CD14-positive monocyte (primary cell): ENCODE measurements around the gene SLFN5. TPM values are rescaled to one million over a fixed set of nuclear protein-coding genes. Genes with fewer than 3 reads are reported as not detected.

ENCODE experiments used
- DNase-seq, 3 donors: peaks; one replicate each; pipeline ENCODE4 v3.0.0-alpha.2; 2011 to 2022
- H2AFZ ChIP-seq: 2 replicates; pipeline ENCODE4 v1.6.0; 2012; ENCODE audit warnings: mild to moderate bottlenecking, low read depth, low read length, inconsistent platforms; ENCODE audit not compliant: insufficient read depth, poor library complexity, severe bottlenecking
- H3K27ac ChIP-seq, 2 donors: 1 replicate in 1 of 2; 2 replicates in 1 of 2; pipeline ENCODE4 v1.5.1; 2012 to 2013; ENCODE audit warnings: low read length in 2 of 2, control low read depth in 1 of 2, inconsistent platforms in 1 of 2, low read depth in 1 of 2, mild to moderate bottlenecking in 1 of 2
- H3K27me3 ChIP-seq, 2 donors: one replicate each; pipeline versions ENCODE4 v1.6.0 to v1.6.1; 2011 to 2013; ENCODE audit warnings: low read length in 2 of 2; ENCODE audit not compliant: control insufficient read depth in 2 of 2, insufficient read depth in 2 of 2
- H3K36me3 ChIP-seq, 2 donors: replicated peaks in 1 of 2; 1 replicate in 1 of 2; 2 replicates in 1 of 2; pipeline versions ENCODE4 v1.5.1 to v1.6.1; 2012 to 2013; ENCODE audit warnings: low read length in 2 of 2, control low read depth in 1 of 2, inconsistent platforms in 1 of 2, mild to moderate bottlenecking in 1 of 2; ENCODE audit not compliant: insufficient read depth in 2 of 2, control insufficient read depth in 1 of 2
- H3K4me1 ChIP-seq, 2 donors: 1 replicate in 1 of 2; 2 replicates in 1 of 2; pipeline versions ENCODE4 v1.5.1 to v1.6.1; 2012 to 2013; ENCODE audit warnings: low read length in 2 of 2, control low read depth in 1 of 2, inconsistent platforms in 1 of 2, mild to moderate bottlenecking in 1 of 2, moderate library complexity in 1 of 2; ENCODE audit not compliant: insufficient read depth in 2 of 2, control insufficient read depth in 1 of 2
- H3K4me2 ChIP-seq: replicated peaks from 2 replicates; pipeline ENCODE3; 2012; ENCODE audit warnings: low read length, moderate library complexity, mild to moderate bottlenecking; ENCODE audit not compliant: poor library complexity, severe bottlenecking; ENCODE audit errors: extremely low read depth
- H3K4me3 ChIP-seq, 3 experiments: fragments of 200-600 bp in 1 of 3; sonication (generic) in 1 of 3; replicated peaks in 1 of 3; 1 replicate in 2 of 3; 2 replicates in 1 of 3; pipeline ENCODE4 v1.5.1; 2011 to 2013; ENCODE audit warnings: low read length in 3 of 3, mild to moderate bottlenecking in 3 of 3, control low read depth in 2 of 3, low read depth in 2 of 3, inconsistent platforms in 1 of 3, moderate library complexity in 1 of 3
- H3K79me2 ChIP-seq: 2 replicates; pipeline ENCODE4 v1.6.0; 2012; ENCODE audit warnings: mild to moderate bottlenecking, control low read depth, inconsistent platforms, low read length, moderate library complexity; ENCODE audit not compliant: insufficient read depth
- H3K9ac ChIP-seq: 2 replicates; pipeline ENCODE4 v1.6.0; 2017; ENCODE audit warnings: low read length, mild to moderate bottlenecking; ENCODE audit not compliant: insufficient read depth, poor library complexity, severe bottlenecking
- H3K9me3 ChIP-seq, 2 donors: replicated peaks in 1 of 2; 1 replicate in 1 of 2; 2 replicates in 1 of 2; pipeline versions ENCODE4 v1.5.1 to v1.6.1; 2012 to 2013; ENCODE audit warnings: low read length in 2 of 2, control low read depth in 1 of 2; ENCODE audit not compliant: control insufficient read depth in 1 of 2, insufficient read depth in 1 of 2
- H4K20me1 ChIP-seq: 2 replicates; pipeline ENCODE4 v1.6.0; 2012; ENCODE audit warnings: mild to moderate bottlenecking, low read length, control low read depth, moderate library complexity; ENCODE audit not compliant: insufficient read depth
- H3K27ac Mint-ChIP-seq, 7 donors: one replicate each; pipeline ENCODE4 v1.8.0; 2020; ENCODE audit warnings: mild to moderate bottlenecking in 7 of 7, mixed read lengths in 7 of 7, moderate library complexity in 6 of 7, inconsistent platforms in 2 of 7
- H3K27me3 Mint-ChIP-seq, 3 donors: one replicate each; pipeline ENCODE4 v1.8.0; 2021 to 2022; ENCODE audit warnings: low read depth in 3 of 3, mild to moderate bottlenecking in 3 of 3, mixed read lengths in 3 of 3, moderate library complexity in 3 of 3, inconsistent platforms in 1 of 3
- H3K36me3 Mint-ChIP-seq, 2 donors: one replicate each; pipeline ENCODE4 v1.8.0; 2020; ENCODE audit warnings: mixed read lengths in 2 of 2, inconsistent platforms in 1 of 2, mild to moderate bottlenecking in 1 of 2
- H3K4me1 Mint-ChIP-seq: one replicate; pipeline ENCODE4 v1.8.0; 2020; ENCODE audit warnings: mild to moderate bottlenecking, mixed read lengths
- H3K4me3 Mint-ChIP-seq, 2 donors: one replicate each; pipeline ENCODE4 v1.8.0; 2020; ENCODE audit warnings: mild to moderate bottlenecking in 2 of 2, mixed read lengths in 2 of 2, moderate library complexity in 1 of 2
- H3K9me3 Mint-ChIP-seq, 7 donors: one replicate each; pipeline ENCODE4 v1.8.0; 2020 to 2022; ENCODE audit warnings: mixed read lengths in 7 of 7, mild to moderate bottlenecking in 6 of 7, moderate library complexity in 6 of 7, inconsistent platforms in 2 of 7
- WGBS: methylation state at CpG from one replicate; pipeline ENCODE4 v1.1.5; 2013; ENCODE audit warnings: missing lambda C conversion rate; ENCODE audit not compliant: insufficient coverage; 5-methylcytosine and 5-hydroxymethylcytosine counted together
- intact Hi-C, 2 donors: fragments of 100-400 bp; cut with micrococcal nuclease; formaldehyde crosslinking; loops; one replicate each; pipeline versions ENCODE4 v1.15.0 to v1.15.1; 2023
- polyA plus RNA-seq, 3 donors: library from polyadenylated mRNA; depleted of rRNA in 1 of 3; unstranded in 2 of 3; stranded (reverse) in 1 of 3; fragments of 300-500 nt in 2 of 3; fragments of >200 nt in 1 of 3; fragmentation: Illumina TruSeq in 2 of 3; gene quantifications; 1 replicate in 2 of 3; 2 replicates in 1 of 3; pipeline ENCODE4 v1.2.3, GENCODE V29; 2012 to 2021
- TF ChIP-seq, protein P1 (sequence below): fragments of 200-600 bp; IDR thresholded peaks from one replicate; pipeline ENCODE4 v1.8.0; 2022; ENCODE audit warnings: antibody characterized with exemption, mild to moderate bottlenecking

The SLFN5 gene
- polyA plus RNA-seq, 3 donors = 2.9 to 8.8 (median 5.3) TPM

DNA sequence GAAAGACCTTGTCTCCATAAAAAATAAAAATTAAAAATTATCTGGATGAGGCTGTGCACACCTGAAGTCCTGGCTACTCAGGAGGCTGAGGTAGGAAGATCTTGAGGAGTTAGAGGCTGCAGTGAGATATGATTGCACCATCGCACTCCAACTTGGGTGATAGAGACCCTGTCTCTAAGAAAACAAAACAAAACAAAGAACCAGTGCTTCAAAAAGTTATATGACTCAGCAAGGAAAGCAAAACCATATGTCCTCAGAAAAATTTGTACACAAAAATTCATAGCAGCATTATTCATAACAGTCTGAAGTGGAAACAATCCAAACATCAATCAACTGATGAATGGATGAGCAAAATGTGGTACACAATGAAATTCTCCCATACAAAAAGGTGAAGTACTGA is 48.9 kb downstream of the SLFN5 start:
- DNase-seq = no peak
- WGBS = no CpG with 5 or more reads among the region's 1 CpG
- Mint-ChIP-seq H3K27ac (no peak overlapping the region), H3K4me3 (peak overlapping the region in 1 of 2 donors; percentile 8), H3K4me1 (peaks cover 20% of the 10 kb centered on the region), H3K27me3 (peaks cover 5 to 25% (median 18%) of the 10 kb centered on the region in 3 donors), H3K9me3 (peaks cover 2 to 10% (median 6%) of the 10 kb centered on the region in 7 donors), H3K36me3 (no peaks in the 10 kb centered on the region)
- Histone ChIP-seq H3K9me3 (peaks cover 0 to 3% of the 10 kb centered on the region in 2 donors), H3K4me1 (peaks cover 9 to 13% of the 10 kb centered on the region in 2 donors), H3K36me3 (no peaks in the 10 kb centered on the region), H3K79me2 (no peaks in the 10 kb centered on the region), H4K20me1 (no peaks in the 10 kb centered on the region), H3K4me2 (no peak overlapping the region), H3K27ac (no peak overlapping the region), H3K4me3 (no peak overlapping the region), H2AFZ (no peak overlapping the region), H3K9ac (no peak overlapping the region), H3K27me3 (peaks cover 10 to 13% of the 10 kb centered on the region in 2 donors)
- intact Hi-C loops = no loop called here
- TF ChIP-seq, protein P1, sequence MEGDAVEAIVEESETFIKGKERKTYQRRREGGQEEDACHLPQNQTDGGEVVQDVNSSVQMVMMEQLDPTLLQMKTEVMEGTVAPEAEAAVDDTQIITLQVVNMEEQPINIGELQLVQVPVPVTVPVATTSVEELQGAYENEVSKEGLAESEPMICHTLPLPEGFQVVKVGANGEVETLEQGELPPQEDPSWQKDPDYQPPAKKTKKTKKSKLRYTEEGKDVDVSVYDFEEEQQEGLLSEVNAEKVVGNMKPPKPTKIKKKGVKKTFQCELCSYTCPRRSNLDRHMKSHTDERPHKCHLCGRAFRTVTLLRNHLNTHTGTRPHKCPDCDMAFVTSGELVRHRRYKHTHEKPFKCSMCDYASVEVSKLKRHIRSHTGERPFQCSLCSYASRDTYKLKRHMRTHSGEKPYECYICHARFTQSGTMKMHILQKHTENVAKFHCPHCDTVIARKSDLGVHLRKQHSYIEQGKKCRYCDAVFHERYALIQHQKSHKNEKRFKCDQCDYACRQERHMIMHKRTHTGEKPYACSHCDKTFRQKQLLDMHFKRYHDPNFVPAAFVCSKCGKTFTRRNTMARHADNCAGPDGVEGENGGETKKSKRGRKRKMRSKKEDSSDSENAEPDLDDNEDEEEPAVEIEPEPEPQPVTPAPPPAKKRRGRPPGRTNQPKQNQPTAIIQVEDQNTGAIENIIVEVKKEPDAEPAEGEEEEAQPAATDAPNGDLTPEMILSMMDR = no peak

GRCh38 chr17:35293151-35293847 is 50.4 kb downstream of the SLFN5 start:
- no peak overlapping the region for H3K4me3 ChIP-seq
- no peaks in the 10 kb centered on the region for H3K36me3 ChIP-seq
- H3K4me1 ChIP-seq = peaks cover 9 to 13% of the 10 kb centered on the region in 2 donors
- TF ChIP-seq, protein P1 = no peak
- H3K79me2 ChIP-seq = no peaks in the 10 kb centered on the region
- H3K9ac ChIP-seq = no peak overlapping the region
- intact Hi-C loops = no loop called here
- Mint-ChIP-seq H3K4me1 (peaks cover 13% of the 10 kb centered on the region), H3K9me3 (peaks cover 6 to 22% (median 17%) of the 10 kb centered on the region in 7 donors), H3K36me3 (no peaks in the 10 kb centered on the region), H3K27me3 (peaks cover 5 to 27% (median 22%) of the 10 kb centered on the region in 3 donors), H3K27ac (no peak overlapping the region), H3K4me3 (peak overlapping the region in 1 of 2 donors; percentile 2)
- no CpG with 5 or more reads among the region's 1 CpG for WGBS
- H3K4me2 ChIP-seq = no peak overlapping the region
- H4K20me1 ChIP-seq = no peaks in the 10 kb centered on the region
- no peak overlapping the region for H2AFZ ChIP-seq
- H3K9me3 ChIP-seq = peaks cover 4% of the 10 kb centered on the region in 2 donors
- no peak for DNase-seq
- no peak overlapping the region for H3K27ac ChIP-seq
- H3K27me3 ChIP-seq = peaks cover 10 to 13% of the 10 kb centered on the region in 2 donors
